SW 1271 (cell line): ENCODE data around the gene ZNF831.

ENCODE experiments used
- DNase-seq, 2 experiments: peaks; one replicate each; lab custom pipeline; 2025; lab: John Stamatoyannopoulos, UW

The ZNF831 gene

DNA sequence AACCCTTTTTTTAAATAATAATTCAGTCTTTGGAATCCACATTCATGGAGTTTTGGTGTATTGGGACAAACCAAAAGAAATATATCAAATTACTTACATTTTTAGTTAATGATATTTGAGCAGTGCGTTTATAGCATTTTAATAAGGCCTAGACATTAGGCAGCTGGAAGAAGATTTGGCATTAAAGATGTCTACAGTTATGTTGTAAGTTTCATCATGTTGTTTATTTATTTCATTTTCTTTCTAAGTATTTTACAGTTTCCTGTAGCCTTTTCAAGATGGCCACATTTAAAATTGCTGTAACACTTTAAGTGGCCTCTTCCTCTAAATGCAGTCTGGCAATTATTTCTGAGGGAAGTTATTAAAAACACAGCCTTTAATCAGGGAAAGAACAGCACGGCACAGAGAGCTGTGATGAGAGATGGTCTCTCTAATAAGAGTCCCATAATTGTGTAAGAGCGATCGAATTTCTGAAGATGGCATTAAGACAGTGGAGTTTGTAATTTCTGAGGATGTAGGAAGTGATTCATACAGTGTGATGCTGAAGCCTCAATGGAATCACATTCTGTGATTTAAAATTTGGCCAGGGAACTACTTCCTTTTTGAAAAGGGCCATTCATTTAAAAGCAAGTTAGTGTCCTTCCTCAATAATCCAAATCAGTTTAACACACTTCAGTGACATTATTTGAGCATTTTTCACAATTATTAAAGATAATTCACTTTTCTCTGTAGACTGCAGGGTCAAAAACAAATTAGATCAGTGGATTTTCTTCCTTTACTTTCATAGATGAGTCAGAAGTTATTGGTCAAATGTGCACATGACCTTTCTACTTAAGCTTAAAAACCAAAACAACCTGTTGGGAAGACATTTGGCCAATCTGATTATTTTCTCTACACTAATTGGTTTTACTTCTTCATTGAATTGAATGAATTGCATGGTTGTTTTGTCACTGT lies 84.4 kb downstream of the ZNF831 start:
- peak in 1 of 2 experiments; percentile 7 for DNase-seq

DNA sequence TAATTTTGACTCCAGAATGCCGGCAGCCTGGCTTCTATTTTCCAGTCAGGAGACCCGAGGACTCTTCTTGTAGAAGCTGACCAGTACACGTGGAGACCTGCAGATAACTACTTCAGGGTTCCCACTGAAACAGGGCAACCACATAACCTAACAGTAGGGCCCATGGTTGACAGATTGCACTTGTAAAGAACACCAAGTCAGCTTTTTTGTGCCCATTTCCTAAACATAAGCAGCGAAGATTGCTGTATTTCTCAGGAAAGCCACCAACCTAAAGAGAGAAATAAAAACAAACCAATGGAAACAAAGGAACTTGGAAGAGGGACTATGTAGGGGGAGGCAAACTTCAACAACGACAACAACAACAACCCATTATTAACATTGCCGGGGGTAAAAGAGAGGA lies 86.7 kb downstream of the ZNF831 start:
- DNase-seq, result no peak

DNA sequence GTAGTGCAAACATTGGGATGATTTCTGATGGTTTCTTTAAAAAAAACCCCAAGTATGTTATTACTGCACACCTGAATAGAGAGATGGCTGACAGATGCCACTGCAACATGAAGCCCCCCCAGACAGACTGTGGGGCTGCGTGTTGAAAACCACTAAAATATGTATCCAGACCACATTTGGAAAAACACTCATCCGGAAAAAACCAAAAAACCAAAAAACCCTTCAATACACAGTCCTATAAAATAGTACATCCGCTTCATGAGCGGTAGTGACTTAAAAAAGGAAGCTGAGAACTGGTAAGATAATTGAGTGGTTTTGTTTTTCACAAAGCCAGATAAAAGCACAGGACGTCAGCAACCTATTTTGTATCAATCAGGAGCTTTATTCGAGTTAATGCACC lies 89.7 kb downstream of the ZNF831 start:
- no peak for DNase-seq

DNA sequence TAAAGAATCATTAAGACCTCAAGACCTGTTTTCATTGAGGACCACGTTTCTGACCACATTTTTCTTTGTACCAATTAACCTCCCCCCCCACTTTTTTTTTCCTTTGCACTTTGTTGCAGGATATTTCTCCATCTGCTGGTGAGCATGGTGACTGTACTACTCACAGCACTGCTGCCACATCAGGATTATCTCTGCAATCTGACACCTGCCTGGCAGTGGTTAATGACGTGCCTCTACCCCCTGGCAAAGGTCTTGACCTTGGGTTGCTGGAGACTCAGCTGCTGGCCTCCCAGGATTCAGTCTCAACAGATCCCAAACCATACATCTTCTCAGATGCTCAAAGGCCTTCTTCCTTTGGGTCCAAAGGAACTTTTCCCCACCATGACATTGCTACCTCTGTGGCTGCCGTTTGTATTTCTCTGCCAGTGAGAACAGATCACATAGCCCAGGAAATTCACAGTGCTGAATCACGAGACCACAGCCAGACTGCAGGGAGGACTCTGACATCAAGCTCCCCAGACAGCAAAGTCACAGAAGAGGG lies 90.2 kb downstream of the ZNF831 start:
- peak in 1 of 2 experiments; percentile 32 for DNase-seq

DNA sequence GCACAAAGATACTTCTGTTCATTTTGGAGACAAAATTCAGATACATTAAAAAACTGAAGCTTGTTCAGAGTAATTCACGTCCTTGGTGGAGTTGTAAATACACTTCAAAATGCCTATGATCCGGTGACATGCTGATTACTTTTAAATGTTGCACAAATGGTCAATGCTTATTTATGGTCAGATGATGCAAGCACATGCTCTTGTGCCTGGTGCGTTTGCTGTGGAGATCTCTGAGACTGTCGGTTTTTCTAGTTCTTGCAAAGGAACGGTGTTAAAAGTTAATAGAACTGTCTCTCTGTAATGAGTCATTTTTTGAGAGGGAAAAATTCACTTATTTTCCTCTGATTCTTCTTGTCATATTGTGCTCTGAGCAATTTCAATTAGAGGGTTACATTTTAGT lies 91.6 kb downstream of the ZNF831 start:
- DNase-seq, result no peak

- no peak for DNase-seq
Observed at GRCh38 chr20:59258221-59258621, 94.6 kb downstream of the ZNF831 start.

DNA sequence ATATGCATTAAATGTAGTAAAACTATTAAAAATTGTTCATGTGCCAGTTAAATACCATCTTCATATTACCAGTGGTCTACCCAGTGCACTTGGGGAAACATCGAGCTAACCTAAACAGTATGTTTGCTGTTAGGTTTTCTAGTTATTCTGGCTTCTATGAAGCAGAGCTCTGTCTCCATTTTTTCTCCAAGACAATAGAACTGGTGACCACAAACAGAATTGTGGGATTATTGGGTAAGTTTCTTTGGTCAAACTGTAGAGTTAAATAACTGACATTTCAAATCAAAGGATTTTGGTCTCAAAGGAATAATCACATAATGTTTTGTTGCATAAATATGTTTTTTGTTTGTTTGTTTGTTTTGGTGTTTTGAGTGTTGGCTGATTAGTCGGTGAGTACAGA lies 96.3 kb downstream of the ZNF831 start:
- DNase-seq, result no peak

- DNase-seq, result no peak
Observed at GRCh38 chr20:59265298-59265697, 101.7 kb downstream of the ZNF831 start.

- no peak for DNase-seq
Observed at GRCh38 chr20:59268870-59269269, 105.2 kb downstream of the ZNF831 start.

- DNase-seq, result no peak
Observed at GRCh38 chr20:59269411-59270025, 105.9 kb downstream of the ZNF831 start.

- DNase-seq, result no peak
Observed at GRCh38 chr20:59270380-59270779, 106.8 kb downstream of the ZNF831 start.

GRCh38 chr20:59273739-59274357 lies 110.2 kb downstream of the ZNF831 start:
- DNase-seq, result no peak

GRCh38 chr20:59276938-59277337 lies 113.3 kb downstream of the ZNF831 start:
- no peak for DNase-seq

DNA sequence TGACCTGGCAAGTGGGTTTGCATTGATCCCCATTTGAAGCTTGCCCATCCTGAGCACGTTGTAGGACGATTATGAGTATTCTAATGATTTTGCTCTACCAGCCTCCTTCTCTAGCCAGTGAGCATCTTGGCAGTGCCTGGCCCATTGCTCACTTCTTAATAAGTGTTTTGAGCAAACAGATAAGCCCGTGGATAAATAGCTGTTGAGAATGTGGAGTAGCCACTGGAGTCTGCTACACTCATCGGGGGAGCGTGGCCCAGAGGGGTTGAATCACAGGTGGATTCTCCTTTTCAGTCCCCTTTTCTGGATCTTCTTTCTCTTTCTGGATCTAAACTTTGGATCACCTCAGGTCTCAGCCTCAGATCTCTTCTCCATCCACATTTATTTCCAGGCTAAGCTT lies 120.8 kb downstream of the ZNF831 start:
- DNase-seq, result no peak

GRCh38 chr20:59289994-59290393 lies 126.4 kb downstream of the ZNF831 start:
- no peak for DNase-seq

DNA sequence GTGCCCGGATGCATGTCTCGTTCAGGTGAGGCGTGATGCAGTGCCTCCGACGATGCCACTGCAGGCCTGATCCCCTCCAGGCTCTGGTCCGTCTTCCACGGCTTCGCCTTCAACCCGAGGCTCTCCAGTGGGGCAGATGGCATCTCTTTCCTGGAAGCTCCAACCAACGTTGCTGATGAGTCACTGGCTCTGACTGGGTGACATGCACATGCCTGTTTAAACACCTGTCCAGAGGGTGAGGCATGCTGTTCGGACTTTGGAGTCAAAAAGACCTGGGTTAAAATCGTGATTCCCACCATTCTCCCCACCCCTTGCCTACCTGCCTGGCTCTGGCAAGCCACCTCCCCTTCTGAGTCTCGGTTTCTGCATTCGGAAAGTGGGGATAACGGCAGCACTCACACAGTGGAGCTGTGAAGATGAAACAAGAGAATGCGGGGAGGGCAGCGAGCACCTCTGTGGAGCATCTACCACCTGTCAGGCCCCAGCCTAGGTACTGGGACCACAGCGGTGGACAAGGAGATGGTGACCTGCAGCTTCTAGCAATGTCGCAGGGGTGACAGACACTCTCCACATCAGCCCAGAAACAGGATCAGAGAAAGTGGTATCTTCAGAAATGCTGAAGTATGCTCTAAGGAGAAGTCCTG lies 128.2 kb downstream of the ZNF831 start:
- no peak for DNase-seq

GRCh38 chr20:59295531-59295930 lies 131.9 kb downstream of the ZNF831 start:
- DNase-seq, result no peak

DNA sequence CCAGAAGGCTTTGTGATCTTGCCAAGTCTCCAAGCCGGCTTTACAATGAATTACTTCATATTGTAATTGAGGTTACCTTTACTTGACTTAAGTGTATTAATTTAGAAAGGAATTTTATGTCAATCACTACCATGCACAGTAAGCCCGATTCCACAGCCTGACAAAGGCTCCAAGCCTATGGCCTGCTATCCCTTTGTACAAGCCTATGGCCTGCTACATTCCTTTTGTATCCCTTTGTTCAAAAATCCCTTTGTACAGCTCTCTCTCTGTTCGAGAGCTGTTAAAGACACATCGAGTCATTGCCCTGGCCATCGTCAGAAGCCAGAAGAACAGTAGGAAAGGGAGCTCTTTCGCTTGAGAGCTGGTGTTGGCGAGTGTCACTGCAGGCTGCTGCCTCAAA lies 134.1 kb downstream of the ZNF831 start:
- no peak for DNase-seq

- no peak for DNase-seq
Observed at GRCh38 chr20:59299945-59300332, 136.3 kb downstream of the ZNF831 start.

DNA sequence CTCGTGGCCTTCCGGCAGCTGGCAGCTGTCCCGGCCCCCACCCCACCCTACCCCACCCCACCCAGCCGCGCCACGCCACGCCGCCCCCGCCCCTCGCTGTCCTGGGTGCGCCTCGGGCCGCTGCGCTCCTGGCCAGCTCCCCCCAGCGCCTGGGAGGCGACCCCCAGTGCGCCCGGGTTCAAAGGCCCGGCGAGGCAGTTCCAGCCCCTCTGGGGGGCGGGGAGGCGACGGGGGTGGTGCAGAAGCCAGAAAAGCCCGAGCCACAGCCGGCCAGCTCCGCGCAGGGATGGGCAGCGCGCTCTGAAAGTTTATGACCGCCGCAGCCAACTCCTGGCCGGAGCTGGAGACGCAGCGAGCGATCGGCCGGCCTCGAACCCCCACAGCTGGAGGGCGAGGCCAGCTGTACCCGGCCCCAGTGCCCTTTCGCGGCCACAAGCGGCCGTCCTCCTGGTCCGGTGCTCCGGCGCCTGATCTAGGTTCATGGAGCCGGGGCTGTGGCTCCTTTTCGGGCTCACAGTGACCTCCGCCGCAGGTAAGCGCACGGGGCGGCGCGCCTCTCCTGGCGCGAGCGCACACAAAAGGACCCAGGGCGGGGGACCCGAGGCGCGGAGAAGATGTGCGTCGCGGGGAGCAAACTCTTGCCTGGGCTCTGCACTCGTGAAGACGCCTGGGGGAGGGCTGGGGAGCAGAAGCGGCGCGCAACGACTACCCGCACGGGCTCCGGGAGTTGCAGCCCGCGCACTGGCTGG lies 136.9 kb downstream of the ZNF831 start, which contains the start of gene EDN3:
EDN3 (plus strand) TSS at position 279 of the 749 bp plus-strand sequence; CDS start at position 481, 202 bp downstream.
- no peak for DNase-seq

- no peak for DNase-seq
Observed at GRCh38 chr20:59301343-59302007, 137.9 kb downstream of the ZNF831 start.
